GM19238 (cell line): Measurements from ENCODE around the gene VPS45.
"Not testable (repeated sequence)": the region's sequence is repeated elsewhere in the genome, so short reads cannot be mapped to it uniquely, and the experiment has no call there.

ENCODE experiments used
- DNase-seq: peaks from one replicate; pipeline ENCODE4 v3.0.0; 2011; ENCODE audit warnings: low spot score; ENCODE audit not compliant: insufficient read length

The VPS45 gene

GRCh38 chr1:150127868-150128267 lies 60.3 kb downstream of the VPS45 start:
- no peak for DNase-seq

- no peak for DNase-seq
Measured at GRCh38 chr1:150132372-150132771, 64.8 kb downstream of the VPS45 start.

GRCh38 chr1:150134537-150134936 lies 67.0 kb downstream of the VPS45 start:
- no peak for DNase-seq

GRCh38 chr1:150135400-150135799 lies 67.8 kb downstream of the VPS45 start:
- DNase-seq = not testable (repeated sequence)

GRCh38 chr1:150138044-150138443 lies 70.5 kb downstream of the VPS45 start:
- DNase-seq = no peak

- DNase-seq = no peak
Measured at GRCh38 chr1:150141452-150141851, 73.9 kb downstream of the VPS45 start.

GRCh38 chr1:150142083-150142482 lies 74.5 kb downstream of the VPS45 start:
- DNase-seq = no peak

- DNase-seq = no peak
Measured at GRCh38 chr1:150144606-150145005, 77.0 kb downstream of the VPS45 start.

- DNase-seq = not testable (repeated sequence)
Measured at GRCh38 chr1:150146016-150146415, 78.4 kb downstream of the VPS45 start.

GRCh38 chr1:150146849-150147542 lies 79.4 kb downstream of the VPS45 start:
- no peak for DNase-seq

GRCh38 chr1:150148837-150149270 lies 81.3 kb downstream of the VPS45 start:
- no peak for DNase-seq

GRCh38 chr1:150149271-150150132 lies 81.9 kb downstream of the VPS45 start, which contains the start of gene PLEKHO1:
Gene PLEKHO1 (plus strand): TSS chr1:150149916. CDS start chr1:150150258, 342 bp downstream.
- peak; percentile 74 for DNase-seq

GRCh38 chr1:150150133-150151021 lies 82.8 kb downstream of the VPS45 start:
- DNase-seq = no peak

GRCh38 chr1:150151291-150152181 lies 84.0 kb downstream of the VPS45 start:
- DNase-seq = peak; percentile 63

- no peak for DNase-seq
Measured at GRCh38 chr1:150152182-150152536, 84.6 kb downstream of the VPS45 start.

- DNase-seq = no peak
Measured at GRCh38 chr1:150152772-150153456, 85.3 kb downstream of the VPS45 start.

GRCh38 chr1:150154143-150154542 lies 86.6 kb downstream of the VPS45 start:
- no peak for DNase-seq

GRCh38 chr1:150155413-150156071 lies 88.0 kb downstream of the VPS45 start:
- no peak for DNase-seq

- no peak for DNase-seq
Measured at GRCh38 chr1:150156868-150157603, 89.5 kb downstream of the VPS45 start.
